HCT116 (cell line): ENCODE measurements around the gene NT5C2. TPM values are rescaled to one million over a fixed set of nuclear protein-coding genes. Genes with fewer than 3 reads are reported as not detected.

Source experiments
- ATAC-seq: fragments of 200-7000 bp; cut with Tn5 transposase; 2 replicates; pipeline ENCODE4 v1.9.1; 2020; ENCODE audit warnings: mild to moderate bottlenecking, moderate library complexity
- BruUV-seq: library from RNA; stranded (reverse); fragments of 400-500 nt; replicated peaks from 2 replicates; lab custom pipeline; 2021; lab: Mats Ljungman, UMichigan
- CTCF ChIA-PET: fragments of 300-600 bp; sonication (Branson Sonifier 250); formaldehyde crosslinking; loops from one replicate; lab custom pipeline; 2021; ENCODE audit warnings: antibody characterized with exemption; lab: Charles Lee
- POLR2A ChIA-PET: fragments of 300-600, 350-600 bp; sonication (Branson Sonifier 250); formaldehyde crosslinking; loops from one replicate; lab custom pipeline; 2021; ENCODE audit warnings: antibody characterized with exemption; lab: Charles Lee
- RAD21 ChIA-PET, 2 experiments: fragments of 300-600 bp; sonication (Branson Sonifier 250); formaldehyde crosslinking; loops; one replicate each; lab custom pipeline; 2023; ENCODE audit warnings: low total read pairs in 2 of 2; ENCODE audit not compliant: uncharacterized antibody in 2 of 2, unreplicated experiment in 2 of 2, low non-redundant PET in 1 of 2; lab: Charles Lee
- DNase-seq: peaks from one replicate; pipeline ENCODE4 v3.0.0-alpha.2; 2010; ENCODE audit warnings: low read depth, low spot score
- H2AFZ ChIP-seq: fragments of 200-600 bp; shearing (Covaris generic), sonication (generic); 2 replicates; pipeline ENCODE4 v1.6.1; 2017; ENCODE audit warnings: low read depth, mixed run types, mixed read lengths, antibody characterized with exemption, low read length; ENCODE audit not compliant: poor library complexity, severe bottlenecking
- H3K27ac ChIP-seq: 2 replicates; pipeline ENCODE4 v1.5.1; 2012; ENCODE audit warnings: low read depth, low read length
- H3K27me3 ChIP-seq: fragments of 200-600 bp; sonication (generic); 2 replicates; pipeline ENCODE4 v1.6.1; 2016; ENCODE audit warnings: mixed run types, low read length, mixed read lengths; ENCODE audit not compliant: insufficient read depth
- H3K36me3 ChIP-seq, 2 experiments: fragments of 200-500 bp in 1 of 2; fragments of 200-600 bp in 1 of 2; sonication (Bioruptor generic) in 1 of 2; sonication (generic) in 1 of 2; 2 replicates each; pipeline versions ENCODE4 v1.5.1 to v1.6.1; 2014 to 2016; ENCODE audit warnings: low read length in 2 of 2, inconsistent platforms in 1 of 2, mixed read lengths in 1 of 2, mixed run types in 1 of 2; ENCODE audit not compliant: insufficient read depth in 2 of 2, control insufficient read depth in 1 of 2
- H3K4me1 ChIP-seq, 2 experiments: fragments of 200-600 bp in 1 of 2; sonication (generic) in 1 of 2; 2 replicates each; pipeline versions ENCODE4 v1.5.1 to v1.6.1; 2012 to 2017; ENCODE audit warnings: low read length in 2 of 2, inconsistent platforms in 1 of 2, mild to moderate bottlenecking in 1 of 2, mixed read lengths in 1 of 2, mixed run types in 1 of 2, moderate library complexity in 1 of 2; ENCODE audit not compliant: insufficient read depth in 2 of 2, control insufficient read depth in 1 of 2
- H3K4me2 ChIP-seq: fragments of 200-600 bp; sonication (generic); 2 replicates; pipeline ENCODE4 v1.6.1; 2017; ENCODE audit warnings: mixed run types, low read length, mixed read lengths
- H3K4me3 ChIP-seq, 2 experiments: fragments of 200-600 bp in 1 of 2; sonication (generic) in 1 of 2; replicated peaks in 1 of 2; 2 replicates each; pipeline ENCODE4 v1.5.1; 2011 to 2016; ENCODE audit warnings: low read length in 2 of 2, control low read depth in 1 of 2, low read depth in 1 of 2, mild to moderate bottlenecking in 1 of 2, mixed read lengths in 1 of 2, mixed run types in 1 of 2
- H3K79me2 ChIP-seq: fragments of 200-600 bp; sonication (generic); 2 replicates; pipeline ENCODE4 v1.6.1; 2017; ENCODE audit warnings: mild to moderate bottlenecking, mixed run types, low read length, moderate library complexity, mixed read lengths; ENCODE audit not compliant: insufficient read depth
- H3K9ac ChIP-seq: fragments of 200-600 bp; sonication (generic); 2 replicates; pipeline ENCODE4 v1.6.1; 2016; ENCODE audit warnings: low read length, mixed read lengths
- H3K9me2 ChIP-seq: fragments of 200-600 bp; sonication (generic), shearing (Covaris generic); 2 replicates; pipeline ENCODE4 v1.6.1; 2017; ENCODE audit warnings: mixed run types, mild to moderate bottlenecking, moderate library complexity; ENCODE audit not compliant: insufficient read depth
- H3K9me3 ChIP-seq, 2 experiments: fragments of 200-500 bp in 1 of 2; fragments of 200-600 bp in 1 of 2; sonication (Bioruptor generic) in 1 of 2; sonication (generic) in 1 of 2; 2 replicates each; pipeline ENCODE4 v1.6.1; 2014 to 2017; ENCODE audit warnings: low read length in 2 of 2, mixed read lengths in 2 of 2, inconsistent platforms in 1 of 2, low read depth in 1 of 2, mild to moderate bottlenecking in 1 of 2, mixed run types in 1 of 2, moderate library complexity in 1 of 2; ENCODE audit not compliant: control insufficient read depth in 1 of 2, insufficient read depth in 1 of 2
- H4K20me1 ChIP-seq: fragments of 200-600 bp; sonication (generic), shearing (Covaris generic); 2 replicates; pipeline ENCODE4 v1.6.1; 2017; ENCODE audit warnings: mixed run types, mild to moderate bottlenecking, moderate library complexity; ENCODE audit not compliant: insufficient read depth
- ATF3 ChIP-seq: IDR thresholded peaks from 2 replicates; pipeline ENCODE4 v1.6.1; 2012
- CBX3 ChIP-seq: IDR thresholded peaks from 2 replicates; pipeline ENCODE4 v1.6.1; 2012; ENCODE audit warnings: low read depth
- CEBPB ChIP-seq: IDR thresholded peaks from 2 replicates; pipeline ENCODE4 v1.6.1; 2012; ENCODE audit warnings: low read depth
- CTCF ChIP-seq, 3 experiments: fragments of 200-600 bp in 1 of 3; sonication (generic) in 1 of 3; IDR thresholded peaks in 2 of 3; conservative IDR thresholded peaks in 1 of 3; 2 replicates each; pipeline ENCODE4 v1.5.1; 2012 to 2017; ENCODE audit warnings: low read depth in 2 of 3, low read length in 2 of 3, antibody characterized with exemption in 1 of 3, borderline replicate concordance in 1 of 3, control low read depth in 1 of 3, mild to moderate bottlenecking in 1 of 3, mixed read lengths in 1 of 3, mixed run types in 1 of 3, moderate library complexity in 1 of 3; ENCODE audit not compliant: insufficient read depth in 1 of 3
- EZH2 ChIP-seq: fragments of 200-600 bp; sonication (generic); IDR thresholded peaks from 2 replicates; pipeline ENCODE4 v1.6.1; 2017; ENCODE audit warnings: antibody characterized with exemption, mixed run types
- EZH2phosphoT487 ChIP-seq: fragments of 200-600 bp; IDR thresholded peaks from 2 replicates; pipeline ENCODE4 v1.6.1; 2018; ENCODE audit warnings: antibody characterized with exemption, borderline replicate concordance
- FOSL1 ChIP-seq: IDR thresholded peaks from 2 replicates; pipeline ENCODE4 v1.6.1; 2012; ENCODE audit warnings: low read depth
- MAX ChIP-seq: IDR thresholded peaks from 2 replicates; pipeline ENCODE4 v1.6.1; 2012
- POLR2A ChIP-seq: IDR thresholded peaks from 2 replicates; pipeline ENCODE4 v1.7.0; 2011; ENCODE audit warnings: borderline replicate concordance; ENCODE audit not compliant: insufficient read depth, insufficient read length; ENCODE audit errors: extremely low read depth
- POLR2AphosphoS5 ChIP-seq: IDR thresholded peaks from 2 replicates; pipeline ENCODE4 v1.6.1; 2011; ENCODE audit warnings: mild to moderate bottlenecking, low read depth, low read length, moderate library complexity
- RAD21 ChIP-seq: IDR thresholded peaks from 2 replicates; pipeline ENCODE4 v1.6.1; 2012; ENCODE audit warnings: low read depth, mild to moderate bottlenecking
- REST ChIP-seq: IDR thresholded peaks from 2 replicates; pipeline ENCODE4 v1.6.1; 2012; ENCODE audit warnings: low read depth
- SIN3A ChIP-seq: IDR thresholded peaks from 2 replicates; pipeline ENCODE4 v1.6.1; 2012; ENCODE audit warnings: low read depth
- SRF ChIP-seq: IDR thresholded peaks from 2 replicates; pipeline ENCODE4 v1.6.1; 2012; ENCODE audit warnings: low read depth
- TCF7L2 ChIP-seq: IDR thresholded peaks from 2 replicates; pipeline ENCODE4 v1.7.0; 2011; ENCODE audit warnings: borderline replicate concordance, inconsistent platforms; ENCODE audit not compliant: insufficient read depth, insufficient read length; ENCODE audit errors: extremely low read depth
- ZBTB33 ChIP-seq: IDR thresholded peaks from 2 replicates; pipeline ENCODE4 v1.6.1; 2011; ENCODE audit warnings: mild to moderate bottlenecking, low read length, moderate library complexity; ENCODE audit not compliant: insufficient replicate concordance; ENCODE audit errors: extremely low read depth
- intact Hi-C: fragments of 100-400 bp; cut with micrococcal nuclease; formaldehyde crosslinking; loops from 2 replicates; pipeline ENCODE4 v1.10.0; 2022
- total RNA-seq: library from RNA; stranded (reverse); gene quantifications from one replicate; pipeline ENCODE4 v1.2.1, GENCODE V29; 2021; ENCODE audit not compliant: unreplicated experiment

NT5C2 gene
- total RNA-seq, 1 experiment from 2014 or later, result 63.0 TPM

- no peak for ATAC-seq
- CTCF ChIA-PET, result no interaction called here
- H3K27ac ChIP-seq, result no peak overlapping the region
Measured at GRCh38 chr10:103202319-103202718, 9.2 kb upstream of the NT5C2 start.

More at GRCh38 chr10:103202319-103202718, 9.2 kb upstream of the NT5C2 start:
- BruUV-seq, result no TSS peak
- H4K20me1 ChIP-seq, result no peaks in the 10 kb centered on the region
- H3K9ac ChIP-seq, result no peak overlapping the region
- intact Hi-C loops, result no loop called here
- POLR2A ChIA-PET, result interaction anchor here (1.3 kb wide), 1 partner anchor 29 kb away, joined by 3 read pairs; no protein-coding TSS in a partner anchor
- no peaks in the 10 kb centered on the region for H3K36me3 ChIP-seq
- no peak for TF ChIP-seq CBX3
- TF ChIP-seq POLR2AphosphoS5, result no peak
- no peak for TF ChIP-seq REST
- no peak for TF ChIP-seq FOSL1
- TF ChIP-seq TCF7L2, result no peak
- TF ChIP-seq CTCF (IDR thresholded peaks at IDR 0.05 in 2 of 3, conservative IDR thresholded peaks at IDR 0.05 in 1 of 3; ENCODE audit: borderline replicate concordance in 1 of 3, insufficient read depth in 1 of 3, low read depth in 2 of 3, low read length in 2 of 3), result no peak
- no peak for TF ChIP-seq RAD21
- TF ChIP-seq ZBTB33, result no peak
- no peak for TF ChIP-seq ATF3
- no peak for TF ChIP-seq EZH2phosphoT487
- no peak for TF ChIP-seq SRF
- no peak for TF ChIP-seq EZH2
- no peak for TF ChIP-seq SIN3A
- TF ChIP-seq MAX, result no peak
- no peak for TF ChIP-seq POLR2A
- no peak for TF ChIP-seq CEBPB
- H3K4me1 ChIP-seq, result peaks cover 4 to 17% of the 10 kb centered on the region in 2 experiments
- no peak overlapping the region for H3K4me2 ChIP-seq
- no peaks in the 10 kb centered on the region for H3K9me2 ChIP-seq
- no peaks in the 10 kb centered on the region for H3K9me3 ChIP-seq
- no peak for DNase-seq
- no peak overlapping the region for H3K4me3 ChIP-seq
- no peaks in the 10 kb centered on the region for H3K79me2 ChIP-seq
- RAD21 ChIA-PET, result no interaction called here
- no peak overlapping the region for H2AFZ ChIP-seq
- no peaks in the 10 kb centered on the region for H3K27me3 ChIP-seq
